Measurements from ENCODE around the gene TEP1.

Gene TEP1

GRCh38 chr14:20333494-20333841, 79.8 kb downstream of the TEP1 start:
- no peak for DNase-seq

- DNase-seq = peak; percentile 70
These were observed 80.4 kb downstream of the TEP1 start, which contains the start of gene CCNB1IP1 for GRCh38 chr14:20332788-20333493. TSS of gene CCNB1IP1 (minus strand) at chr14:20333279. CDS start at chr14:20316523, 16,756 bp downstream.

- no peak for DNase-seq
These were observed 80.9 kb downstream of the TEP1 start for GRCh38 chr14:20332431-20332787.

- DNase-seq = no peak
These were observed 82.2 kb downstream of the TEP1 start for GRCh38 chr14:20331053-20331613.

- DNase-seq = no peak
These were observed 83.9 kb downstream of the TEP1 start for GRCh38 chr14:20329355-20329754.

- no peak for DNase-seq
These were observed 84.6 kb downstream of the TEP1 start for GRCh38 chr14:20328705-20329104.

- peak; percentile 12 for DNase-seq
These were observed 86.1 kb downstream of the TEP1 start for GRCh38 chr14:20327005-20327869.

GRCh38 chr14:20317720-20318119, 95.6 kb downstream of the TEP1 start:
- DNase-seq = no peak
